SK-N-SH treated with all-trans-retinoic acid at 6 μM for 48 hours (cell line): Measurements from ENCODE around the gene CMBL.

Experiments used
- ATAC-seq: fragments of 200-7000 bp; cut with Tn5 transposase; 3 replicates; pipeline ENCODE4 v1.9.1; 2020; ENCODE audit warnings: mild to moderate bottlenecking, moderate library complexity
- ARNTL ChIP-seq: fragments of 450-650 bp; formaldehyde crosslinking; IDR thresholded peaks from 2 replicates; pipeline ENCODE4 v1.5.0; 2020; ENCODE audit warnings: low read depth, mild to moderate bottlenecking, moderate library complexity, borderline replicate concordance
- BACH2 ChIP-seq: fragments of 250-450 bp; sonication (Bioruptor Pico); IDR thresholded peaks from 2 replicates; pipeline ENCODE4 v1.9.0; 2021; ENCODE audit warnings: mild to moderate bottlenecking, borderline replicate concordance
- CREB5 ChIP-seq: fragments of 250-450 bp; sonication (Bioruptor Pico); IDR thresholded peaks from 2 replicates; pipeline ENCODE4 v1.5.1; 2020; ENCODE audit warnings: low read depth, mild to moderate bottlenecking, moderate library complexity
- CSDC2 ChIP-seq: fragments of 250-450 bp; sonication (Bioruptor Pico); IDR thresholded peaks from 2 replicates; pipeline ENCODE4 v1.5.0; 2020; ENCODE audit warnings: mild to moderate bottlenecking, moderate library complexity
- CSRNP3 ChIP-seq: fragments of 250-450 bp; sonication (Bioruptor Pico); IDR thresholded peaks from 2 replicates; pipeline ENCODE4 v1.5.1; 2021; ENCODE audit warnings: mild to moderate bottlenecking, moderate library complexity
- ESRRG ChIP-seq: fragments of 250-450 bp; sonication (Bioruptor Pico); IDR thresholded peaks from 2 replicates; pipeline ENCODE4 v1.6.1; 2021; ENCODE audit warnings: mild to moderate bottlenecking
- GLIS3 ChIP-seq: fragments of 250-450 bp; sonication (Bioruptor Pico); IDR thresholded peaks from 2 replicates; pipeline ENCODE4 v1.5.0; 2020; ENCODE audit warnings: mild to moderate bottlenecking, moderate library complexity
- ISL1 ChIP-seq: fragments of 250-450 bp; sonication (Bioruptor Pico); IDR thresholded peaks from 2 replicates; pipeline ENCODE4 v2.1.2; 2022; ENCODE audit warnings: mild to moderate bottlenecking, moderate library complexity
- PATZ1 ChIP-seq: fragments of 250-450 bp; sonication (Bioruptor Pico); IDR thresholded peaks from 2 replicates; pipeline ENCODE4 v1.8.0; 2020; ENCODE audit warnings: mild to moderate bottlenecking, moderate library complexity, borderline replicate concordance
- POU6F1 ChIP-seq: fragments of 250-450 bp; sonication (Bioruptor Pico); IDR thresholded peaks from 2 replicates; pipeline ENCODE4 v1.8.0; 2021; ENCODE audit warnings: low read depth, mild to moderate bottlenecking, moderate library complexity, borderline replicate concordance
- PPARA ChIP-seq: fragments of 250-450 bp; sonication (Bioruptor Pico); IDR thresholded peaks from 2 replicates; pipeline ENCODE4 v1.5.0; 2020; ENCODE audit warnings: mild to moderate bottlenecking, borderline replicate concordance
- RARB ChIP-seq: fragments of 250-450 bp; sonication (Bioruptor Pico); IDR thresholded peaks from 2 replicates; pipeline ENCODE4 v1.8.0; 2021; ENCODE audit warnings: mild to moderate bottlenecking, moderate library complexity
- SNAI2 ChIP-seq: fragments of 250-450 bp; sonication (Bioruptor Pico); IDR thresholded peaks from 2 replicates; pipeline ENCODE4 v1.5.0; 2020; ENCODE audit warnings: mild to moderate bottlenecking, moderate library complexity
- TSHZ2 ChIP-seq: fragments of 250-450 bp; sonication (Bioruptor Pico); IDR thresholded peaks from 2 replicates; pipeline ENCODE4 v1.5.0; 2020; ENCODE audit warnings: mild to moderate bottlenecking, moderate library complexity
- ZC3H10 ChIP-seq: fragments of 250-450 bp; sonication (Bioruptor Pico); IDR thresholded peaks from 2 replicates; pipeline ENCODE4 v1.5.1; 2021; ENCODE audit warnings: mild to moderate bottlenecking, moderate library complexity
- ZFP3 ChIP-seq: fragments of 250-450 bp; sonication (Bioruptor Pico); IDR thresholded peaks from 2 replicates; pipeline ENCODE4 v1.5.0; 2020; ENCODE audit warnings: mild to moderate bottlenecking, moderate library complexity
- ZFP30 ChIP-seq: fragments of 450-650 bp; formaldehyde crosslinking; IDR thresholded peaks from 2 replicates; pipeline ENCODE4 v1.5.0; 2022; ENCODE audit warnings: mild to moderate bottlenecking, moderate library complexity
- ZNF565 ChIP-seq: fragments of 450-650 bp; formaldehyde crosslinking; conservative IDR thresholded peaks from 2 replicates; pipeline ENCODE4 v1.5.0; 2020; ENCODE audit warnings: low read depth, mild to moderate bottlenecking, moderate library complexity
- ZNF70 ChIP-seq: fragments of 450-650 bp; formaldehyde crosslinking; IDR thresholded peaks from 2 replicates; pipeline ENCODE4 v1.5.0; 2020; ENCODE audit warnings: mild to moderate bottlenecking, moderate library complexity
- ZNF8 ChIP-seq: fragments of 450-650 bp; formaldehyde crosslinking; IDR thresholded peaks from 2 replicates; pipeline ENCODE4 v1.5.0; 2020; ENCODE audit warnings: mild to moderate bottlenecking, moderate library complexity

The CMBL gene

GRCh38 chr5:10243660-10244240 is 64.0 kb downstream of the CMBL start:
- ATAC-seq = no peak
- no peak for TF ChIP-seq ZNF565 (CRISPR knock-in tag)

- ATAC-seq = no peak
- TF ChIP-seq GLIS3 (CRISPR knock-in tag) = no peak
These were observed 72.4 kb downstream of the CMBL start for GRCh38 chr5:10235350-10235749.

GRCh38 chr5:10233505-10233904 is 74.2 kb downstream of the CMBL start:
- TF ChIP-seq PATZ1 (CRISPR knock-in tag) = no peak
- TF ChIP-seq POU6F1 (CRISPR knock-in tag) = no peak
- TF ChIP-seq RARB (CRISPR knock-in tag) = no peak
- no peak for TF ChIP-seq TSHZ2 (CRISPR knock-in tag)
- no peak for TF ChIP-seq SNAI2 (CRISPR knock-in tag)
- no peak for TF ChIP-seq CSRNP3
- TF ChIP-seq ISL1 (CRISPR knock-in tag) = no peak
- TF ChIP-seq ARNTL (CRISPR knock-in tag) = no peak
- no peak for TF ChIP-seq ZFP30
- no peak for TF ChIP-seq ZNF70 (CRISPR knock-in tag)
- no peak for TF ChIP-seq BACH2 (CRISPR knock-in tag)
- peak; percentile 92 for ATAC-seq

- ATAC-seq = no peak
- TF ChIP-seq GLIS3 (CRISPR knock-in tag) (no peak), ZNF565 (CRISPR knock-in tag) (no peak), TSHZ2 (CRISPR knock-in tag) (no peak), BACH2 (CRISPR knock-in tag) (no peak), ZNF70 (CRISPR knock-in tag) (no peak), ZFP30 (no peak), ZFP3 (CRISPR knock-in tag) (no peak), CREB5 (CRISPR knock-in tag) (no peak), CSDC2 (CRISPR knock-in tag) (no peak), PPARA (CRISPR knock-in tag) (no peak), ISL1 (CRISPR knock-in tag) (no peak), ESRRG (CRISPR knock-in tag) (no peak), ZNF8 (CRISPR knock-in tag) (no peak), CSRNP3 (no peak), ZC3H10 (CRISPR knock-in tag) (no peak), POU6F1 (CRISPR knock-in tag) (no peak)
These were observed 74.7 kb downstream of the CMBL start for GRCh38 chr5:10233011-10233410.
